GM12801 (cell line): ENCODE data around the gene VGF.

Experiments
- TF ChIP-seq, protein P1 (sequence below): IDR thresholded peaks from one replicate; pipeline ENCODE4 v1.5.1; 2011; ENCODE audit warnings: control low read depth; ENCODE audit not compliant: insufficient read length; ENCODE audit errors: extremely low read depth

The VGF gene

GRCh38 chr7:101134399-101134980 is 30.9 kb downstream of the VGF start:
- TF ChIP-seq, protein P1, sequence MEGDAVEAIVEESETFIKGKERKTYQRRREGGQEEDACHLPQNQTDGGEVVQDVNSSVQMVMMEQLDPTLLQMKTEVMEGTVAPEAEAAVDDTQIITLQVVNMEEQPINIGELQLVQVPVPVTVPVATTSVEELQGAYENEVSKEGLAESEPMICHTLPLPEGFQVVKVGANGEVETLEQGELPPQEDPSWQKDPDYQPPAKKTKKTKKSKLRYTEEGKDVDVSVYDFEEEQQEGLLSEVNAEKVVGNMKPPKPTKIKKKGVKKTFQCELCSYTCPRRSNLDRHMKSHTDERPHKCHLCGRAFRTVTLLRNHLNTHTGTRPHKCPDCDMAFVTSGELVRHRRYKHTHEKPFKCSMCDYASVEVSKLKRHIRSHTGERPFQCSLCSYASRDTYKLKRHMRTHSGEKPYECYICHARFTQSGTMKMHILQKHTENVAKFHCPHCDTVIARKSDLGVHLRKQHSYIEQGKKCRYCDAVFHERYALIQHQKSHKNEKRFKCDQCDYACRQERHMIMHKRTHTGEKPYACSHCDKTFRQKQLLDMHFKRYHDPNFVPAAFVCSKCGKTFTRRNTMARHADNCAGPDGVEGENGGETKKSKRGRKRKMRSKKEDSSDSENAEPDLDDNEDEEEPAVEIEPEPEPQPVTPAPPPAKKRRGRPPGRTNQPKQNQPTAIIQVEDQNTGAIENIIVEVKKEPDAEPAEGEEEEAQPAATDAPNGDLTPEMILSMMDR: no peak

DNA sequence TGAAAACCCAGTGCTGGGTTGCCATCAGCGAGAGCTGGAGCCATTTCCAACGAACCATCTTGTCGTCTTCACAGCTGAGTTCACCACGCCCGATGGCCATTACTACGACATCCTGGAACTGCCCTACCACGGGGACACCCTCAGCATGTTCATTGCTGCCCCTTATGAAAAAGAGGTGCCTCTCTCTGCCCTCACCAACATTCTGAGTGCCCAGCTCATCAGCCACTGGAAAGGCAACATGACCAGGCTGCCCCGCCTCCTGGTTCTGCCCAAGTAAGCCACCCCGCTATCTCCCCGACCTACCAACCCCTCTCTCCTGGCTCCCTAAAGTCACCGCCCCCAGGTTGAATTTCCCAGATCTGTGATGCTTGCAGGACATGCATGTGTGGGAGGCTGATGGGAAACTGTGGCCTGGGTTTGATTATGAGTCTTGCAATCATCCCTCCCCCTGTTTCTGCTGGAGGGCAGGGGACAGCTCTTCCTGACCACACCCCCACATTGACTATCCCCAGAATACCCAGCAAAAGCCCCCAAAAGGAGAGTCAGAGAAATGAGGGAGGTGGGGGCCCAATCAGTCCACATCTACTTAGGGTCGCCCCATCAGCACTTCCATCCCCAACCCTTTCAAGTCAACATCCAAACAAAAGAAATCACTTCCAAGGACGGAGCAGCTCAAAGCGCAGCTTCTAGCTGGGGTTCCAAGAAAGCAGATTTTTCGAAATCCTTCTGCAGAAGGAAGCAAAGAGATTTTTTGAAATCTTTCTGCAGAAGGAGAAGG is 31.6 kb downstream of the VGF start:
- TF ChIP-seq, protein P1: no peak

DNA sequence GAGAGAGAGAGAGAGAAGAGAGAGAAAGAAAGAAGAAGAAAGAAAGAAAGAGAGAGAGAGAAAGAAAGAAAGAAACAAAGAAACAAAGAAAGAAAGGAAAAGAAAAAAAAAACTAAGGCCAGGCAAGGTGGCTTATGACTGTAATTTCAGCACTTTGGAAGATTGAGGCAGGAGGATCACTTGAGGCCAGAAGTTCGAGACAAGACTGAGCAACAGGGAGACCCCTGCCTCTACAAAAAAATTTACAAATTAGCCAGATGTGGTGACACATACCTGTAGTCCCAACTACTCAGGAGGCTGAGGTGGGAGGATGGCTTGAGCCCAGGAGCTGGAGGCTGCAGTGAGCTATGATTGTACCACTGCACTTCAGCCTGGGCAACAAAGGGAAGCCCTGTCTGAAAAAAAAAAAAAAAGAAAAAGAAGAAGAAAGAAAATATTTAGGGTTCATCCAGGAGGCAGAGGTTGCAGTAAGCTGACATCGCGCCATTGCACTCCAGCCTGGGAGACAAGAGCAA is 35.7 kb downstream of the VGF start:
- TF ChIP-seq, protein P1: no peak

DNA sequence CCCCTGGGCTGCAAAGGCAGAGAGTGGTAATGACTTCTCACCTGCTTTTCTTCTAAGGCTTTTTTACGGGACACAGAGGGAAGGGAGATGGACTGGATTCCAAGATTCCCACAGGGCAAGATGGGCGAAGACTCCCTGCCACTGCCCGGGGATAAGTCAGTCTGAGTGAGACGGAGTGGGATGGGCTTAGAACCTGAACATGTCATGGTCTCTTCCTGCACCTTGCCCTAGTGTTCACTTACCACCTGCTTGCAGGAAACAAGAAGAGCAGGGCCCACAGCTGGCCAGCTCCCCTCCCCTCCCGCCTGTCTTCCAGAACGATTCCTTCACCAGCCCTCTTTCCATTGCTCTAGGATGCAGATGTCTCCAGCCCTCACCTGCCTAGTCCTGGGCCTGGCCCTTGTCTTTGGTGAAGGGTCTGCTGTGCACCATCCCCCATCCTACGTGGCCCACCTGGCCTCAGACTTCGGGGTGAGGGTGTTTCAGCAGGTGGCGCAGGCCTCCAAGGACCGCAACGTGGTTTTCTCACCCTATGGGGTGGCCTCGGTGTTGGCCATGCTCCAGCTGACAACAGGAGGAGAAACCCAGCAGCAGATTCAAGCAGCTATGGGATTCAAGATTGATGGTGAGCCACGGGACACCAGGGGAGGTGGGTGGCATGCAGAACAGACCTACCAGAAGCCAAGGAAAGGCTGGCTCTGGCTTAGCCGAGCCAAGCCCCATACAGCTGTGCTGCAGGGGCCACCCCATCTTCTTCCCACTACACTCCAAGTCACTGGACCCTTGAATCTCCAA is 37.1 kb downstream of the VGF start:
- TF ChIP-seq, protein P1: no peak

DNA sequence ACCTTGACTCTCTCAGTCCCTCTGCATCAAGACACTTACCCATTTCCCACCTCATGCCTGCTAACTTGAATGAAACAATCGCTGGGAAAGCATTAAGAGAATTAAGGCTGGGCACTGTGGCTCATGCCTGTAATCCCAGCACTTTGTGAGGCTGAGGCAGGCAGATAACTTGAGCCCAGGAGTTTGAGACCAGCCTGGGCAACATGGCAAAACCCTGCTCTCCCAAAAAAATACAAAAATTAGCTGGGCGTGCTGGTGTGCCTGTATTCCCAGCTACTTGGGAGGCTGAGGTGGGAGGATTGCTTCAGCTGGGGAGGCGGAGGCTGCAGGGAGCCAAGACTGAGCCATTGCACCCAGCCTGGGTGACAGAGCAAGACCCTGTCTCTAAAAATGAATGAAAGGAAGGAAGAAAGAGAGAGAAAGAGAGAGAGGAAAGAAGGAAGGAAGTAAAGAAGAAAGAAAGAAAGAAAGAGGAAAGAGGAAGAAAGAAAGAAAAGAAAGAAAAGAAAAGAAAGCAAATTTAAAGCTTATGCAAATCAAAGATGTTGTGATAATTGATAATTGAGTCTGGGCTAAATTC is 37.8 kb downstream of the VGF start:
- TF ChIP-seq, protein P1: no peak

DNA sequence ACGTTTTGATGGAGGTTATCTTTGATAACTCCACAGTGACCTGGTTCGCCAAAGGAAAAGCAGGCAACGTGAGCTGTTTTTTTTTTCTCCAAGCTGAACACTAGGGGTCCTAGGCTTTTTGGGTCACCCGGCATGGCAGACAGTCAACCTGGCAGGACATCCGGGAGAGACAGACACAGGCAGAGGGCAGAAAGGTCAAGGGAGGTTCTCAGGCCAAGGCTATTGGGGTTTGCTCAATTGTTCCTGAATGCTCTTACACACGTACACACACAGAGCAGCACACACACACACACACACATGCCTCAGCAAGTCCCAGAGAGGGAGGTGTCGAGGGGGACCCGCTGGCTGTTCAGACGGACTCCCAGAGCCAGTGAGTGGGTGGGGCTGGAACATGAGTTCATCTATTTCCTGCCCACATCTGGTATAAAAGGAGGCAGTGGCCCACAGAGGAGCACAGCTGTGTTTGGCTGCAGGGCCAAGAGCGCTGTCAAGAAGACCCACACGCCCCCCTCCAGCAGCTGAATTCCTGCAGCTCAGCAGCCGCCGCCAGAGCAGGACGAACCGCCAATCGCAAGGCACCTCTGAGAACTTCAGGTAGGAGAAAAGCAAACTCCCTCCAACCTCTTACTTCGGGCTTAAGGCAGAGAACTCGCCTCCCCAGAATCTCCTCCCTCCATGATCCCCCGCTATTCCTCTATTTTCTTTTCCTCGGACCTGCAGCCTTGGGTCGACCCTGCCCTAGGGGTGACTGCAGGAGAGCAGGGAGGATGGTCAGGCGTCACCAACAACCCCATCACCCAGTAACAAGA is 38.5 kb downstream of the VGF start, which contains the start of gene SERPINE1:
TSS of gene SERPINE1 (plus strand) at position 454 of the 809 bp plus-strand sequence. CDS start 1,290 bp downstream, outside the sequence.
- TF ChIP-seq, protein P1: no peak
